GM04503 (cell line): ENCODE results near the gene FAM120B.

ENCODE experiments used
- DNase-seq: peaks from one replicate; pipeline ENCODE4 v3.0.0-alpha.2; 2012; ENCODE audit warnings: low read depth

Gene FAM120B

DNA sequence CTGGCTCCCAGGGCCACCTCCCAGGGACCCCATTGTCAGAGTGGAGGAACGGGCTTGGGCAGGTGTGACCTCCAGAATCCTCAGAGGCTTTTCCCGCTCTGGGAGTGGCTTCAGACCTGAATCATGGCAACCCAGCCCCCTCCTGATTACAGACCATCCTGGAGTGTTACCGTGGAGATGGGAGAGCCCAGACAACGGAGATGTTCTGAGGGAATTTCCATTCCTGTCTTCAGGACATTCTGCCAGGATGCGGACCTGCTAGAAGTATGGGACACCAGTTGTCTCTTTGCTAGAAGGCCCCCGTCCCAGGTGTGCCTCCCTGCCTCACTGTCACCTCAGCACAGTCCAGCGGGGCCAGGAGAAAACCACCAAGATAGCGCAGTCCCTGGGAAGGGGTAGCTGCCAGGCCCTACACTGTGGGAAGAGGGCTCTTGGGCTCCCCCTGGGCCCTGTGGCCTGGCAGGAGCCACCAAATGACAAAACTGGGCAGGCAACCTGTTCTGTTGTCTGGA lies 136.6 kb downstream of the FAM120B start:
- no peak for DNase-seq

DNA sequence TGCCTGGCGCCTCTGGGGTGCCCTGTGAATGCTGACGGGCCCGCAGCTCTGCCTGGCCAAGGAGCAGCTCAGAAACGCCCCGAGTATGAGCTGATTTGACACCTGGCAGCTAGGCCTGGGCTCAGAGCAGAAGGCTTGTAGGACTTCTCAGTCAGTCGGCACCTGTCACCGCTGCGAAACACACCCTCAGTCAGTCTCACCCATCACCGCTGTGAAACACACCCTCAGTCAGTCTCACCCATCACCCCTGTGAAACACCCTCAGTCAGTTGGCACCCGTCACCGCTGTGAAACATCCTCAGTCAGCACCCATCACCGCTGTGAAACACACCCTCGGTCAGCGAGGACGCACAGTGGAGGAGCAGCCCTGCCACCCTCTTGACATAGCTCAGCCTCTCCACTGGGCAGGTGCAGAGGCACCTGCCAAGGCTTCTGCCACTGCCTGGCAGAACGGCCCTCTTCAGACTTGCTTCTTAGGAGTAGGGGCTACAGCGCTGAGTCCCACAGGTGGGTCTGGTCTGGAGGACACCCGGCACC lies 137.6 kb downstream of the FAM120B start:
- DNase-seq, result no peak

DNA sequence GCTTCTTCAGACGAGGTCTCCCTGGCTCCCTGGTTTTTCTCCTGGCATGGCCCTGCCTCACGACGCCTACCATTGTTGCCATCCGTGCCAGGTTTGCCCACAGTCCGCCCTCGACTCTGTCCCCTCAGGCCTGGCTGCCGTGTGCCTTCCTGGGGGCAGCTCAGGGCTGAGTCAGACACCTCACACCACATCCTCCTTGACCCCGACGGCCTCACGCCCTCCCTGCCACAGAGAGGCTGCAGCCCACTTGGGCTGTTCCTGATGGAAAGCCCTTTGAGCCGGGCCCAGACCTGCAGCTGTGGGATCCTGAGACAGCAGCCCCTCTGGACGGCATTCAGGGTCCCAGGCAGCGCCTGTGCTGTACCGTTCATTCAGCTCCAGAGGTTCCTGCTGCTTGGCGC lies 138.3 kb downstream of the FAM120B start:
- no peak for DNase-seq

DNA sequence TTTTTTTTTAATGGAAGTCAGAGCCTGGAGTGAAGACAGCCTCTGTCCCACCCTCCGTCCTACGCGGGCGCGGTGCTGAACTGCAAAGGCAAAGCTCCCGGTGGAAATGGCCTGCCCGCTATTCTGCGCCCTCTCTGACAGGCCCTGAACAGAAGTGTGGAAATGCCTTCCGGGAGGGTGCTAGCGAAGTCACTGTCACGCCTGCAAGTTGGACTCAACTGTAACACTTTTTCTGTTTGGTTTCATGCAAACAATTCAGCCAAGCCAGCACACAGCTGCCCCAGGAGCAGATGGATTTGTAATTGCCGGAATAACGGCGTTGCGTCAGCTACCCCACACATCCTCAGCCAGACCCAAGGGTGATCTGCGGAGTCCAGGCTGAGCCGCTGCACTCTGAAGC lies 138.9 kb downstream of the FAM120B start:
- no peak for DNase-seq

DNA sequence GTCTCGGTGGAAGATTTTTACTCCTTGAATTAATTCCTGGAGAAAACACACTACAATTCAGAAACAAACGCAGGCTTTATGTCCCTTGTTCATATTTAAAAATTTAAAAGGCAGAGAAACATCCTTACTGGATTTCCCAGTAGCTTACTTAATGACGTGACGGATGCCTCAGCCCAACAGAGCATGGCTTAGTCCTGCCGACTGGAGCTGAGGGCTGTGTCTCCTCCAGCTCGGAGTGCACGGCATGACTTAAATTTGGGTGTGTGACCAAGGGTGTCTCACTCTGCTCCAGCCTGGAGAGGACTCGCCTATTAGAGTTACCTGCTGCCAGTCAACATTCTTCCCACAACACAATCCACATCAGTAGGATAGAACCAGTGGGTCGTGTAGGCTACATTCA lies 139.4 kb downstream of the FAM120B start:
- no peak for DNase-seq

DNA sequence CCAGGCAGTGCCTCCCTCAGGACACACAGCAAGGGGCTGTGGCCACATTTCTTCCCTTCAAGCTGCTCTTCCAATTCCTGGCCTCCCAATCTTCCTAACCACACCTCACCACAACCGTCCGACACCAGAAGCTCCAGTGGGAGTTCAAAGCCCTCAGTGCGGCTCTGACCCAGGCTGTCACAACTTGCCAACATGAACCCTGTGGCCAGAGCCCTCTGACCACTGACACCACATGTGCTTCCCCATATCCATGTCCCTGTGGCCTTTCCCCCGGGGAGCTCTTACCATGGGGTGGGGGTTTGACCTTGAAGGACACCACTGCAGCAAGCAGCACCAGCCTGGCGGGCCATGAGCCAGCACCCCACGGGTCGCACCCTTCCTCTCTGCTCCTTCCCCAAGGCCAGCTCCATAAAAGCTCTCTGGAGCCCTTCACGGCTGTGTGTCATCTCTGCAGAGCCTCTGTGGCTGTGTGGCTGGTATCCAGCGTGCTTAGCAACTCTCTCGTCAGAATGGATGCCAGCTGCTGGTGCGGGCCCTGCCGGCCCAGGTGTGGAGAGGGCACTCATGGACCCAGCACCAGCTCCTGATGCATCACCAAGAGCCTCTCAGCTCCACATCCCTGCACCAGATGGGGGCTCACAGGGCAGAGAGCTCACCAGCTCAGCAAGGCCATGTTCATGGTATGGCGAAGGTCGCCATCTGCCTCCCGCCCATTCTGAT lies 140.4 kb downstream of the FAM120B start:
- DNase-seq, result no peak

DNA sequence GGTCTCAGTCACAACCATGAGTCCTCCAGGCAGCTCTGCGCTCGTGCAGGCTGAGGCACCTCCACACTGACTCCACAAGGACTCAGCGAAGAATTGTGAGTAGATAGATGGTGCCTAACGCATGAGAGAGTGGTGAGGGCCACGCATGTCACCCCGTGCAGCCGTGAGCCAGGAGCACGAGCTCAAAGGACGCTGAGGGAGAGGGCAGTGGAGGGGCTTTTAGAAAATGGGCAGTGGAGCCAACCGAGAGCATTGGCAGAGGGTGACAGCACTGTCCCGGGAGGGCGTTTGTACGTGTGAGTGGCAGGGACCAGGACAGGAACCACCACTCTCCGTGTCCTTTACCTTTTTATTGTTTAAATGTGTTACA lies 141.0 kb downstream of the FAM120B start:
- no peak for DNase-seq

DNA sequence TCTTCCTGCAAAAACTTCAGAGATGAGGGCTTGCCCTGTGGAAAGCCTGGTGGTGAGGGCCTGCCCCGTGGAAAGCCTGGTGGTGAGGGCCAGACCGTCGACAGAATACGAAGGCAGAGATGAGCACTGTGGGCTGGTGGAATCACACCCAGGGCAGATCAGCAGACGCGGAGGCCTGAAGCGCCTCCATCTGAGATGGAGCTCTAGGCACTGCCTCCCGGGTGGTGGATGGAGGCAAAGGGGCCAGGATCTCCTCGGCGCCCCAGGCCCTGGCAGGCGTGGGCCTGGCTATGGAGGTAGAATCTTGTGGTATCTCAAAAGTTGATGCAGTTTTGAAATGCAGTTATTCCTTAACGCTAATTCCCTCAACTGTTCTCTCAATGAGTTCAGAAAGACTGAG lies 141.8 kb downstream of the FAM120B start:
- DNase-seq, result no peak

DNA sequence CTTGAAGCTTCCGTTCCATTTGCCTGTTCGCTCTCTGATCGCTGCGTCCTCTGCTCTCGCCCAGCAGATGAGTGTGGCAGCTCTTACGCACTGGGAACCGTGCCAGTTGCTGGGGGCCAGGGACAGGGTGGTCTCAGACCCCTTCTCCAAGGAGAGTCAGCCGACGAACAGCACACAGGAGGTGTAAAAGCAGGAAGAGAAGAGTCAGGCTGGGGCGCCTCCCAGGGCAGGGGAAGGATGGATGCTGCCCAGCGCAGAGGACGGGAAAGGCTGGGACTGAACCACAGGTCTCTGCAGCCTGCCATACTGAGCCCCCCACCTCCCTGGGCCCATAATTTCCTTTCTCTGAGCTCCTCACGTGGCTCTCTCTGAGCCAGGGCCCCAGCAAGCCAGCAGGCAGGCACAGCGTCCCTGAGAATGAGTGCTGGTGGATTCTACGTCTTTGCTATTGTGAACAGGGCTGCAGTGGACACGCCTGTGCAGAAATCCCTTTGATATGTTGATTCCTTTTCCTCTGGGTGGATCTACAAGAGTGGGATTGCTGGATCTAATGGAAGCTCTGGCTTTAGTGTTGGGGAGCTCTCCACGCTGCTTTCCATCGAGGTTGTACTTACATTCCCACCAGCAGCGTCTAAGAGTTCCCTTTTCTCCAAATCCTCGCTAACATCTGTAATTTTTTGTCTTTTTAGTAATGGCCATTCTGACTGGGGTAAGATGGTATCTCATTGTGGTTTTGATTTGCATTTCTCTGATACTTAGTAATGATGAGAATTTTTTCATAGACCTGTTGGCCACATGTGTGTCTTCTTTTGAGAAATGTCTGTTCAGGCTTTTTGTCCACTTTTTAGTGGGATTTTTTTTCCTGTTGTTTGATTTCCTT lies 142.4 kb downstream of the FAM120B start:
- DNase-seq, result no peak

DNA sequence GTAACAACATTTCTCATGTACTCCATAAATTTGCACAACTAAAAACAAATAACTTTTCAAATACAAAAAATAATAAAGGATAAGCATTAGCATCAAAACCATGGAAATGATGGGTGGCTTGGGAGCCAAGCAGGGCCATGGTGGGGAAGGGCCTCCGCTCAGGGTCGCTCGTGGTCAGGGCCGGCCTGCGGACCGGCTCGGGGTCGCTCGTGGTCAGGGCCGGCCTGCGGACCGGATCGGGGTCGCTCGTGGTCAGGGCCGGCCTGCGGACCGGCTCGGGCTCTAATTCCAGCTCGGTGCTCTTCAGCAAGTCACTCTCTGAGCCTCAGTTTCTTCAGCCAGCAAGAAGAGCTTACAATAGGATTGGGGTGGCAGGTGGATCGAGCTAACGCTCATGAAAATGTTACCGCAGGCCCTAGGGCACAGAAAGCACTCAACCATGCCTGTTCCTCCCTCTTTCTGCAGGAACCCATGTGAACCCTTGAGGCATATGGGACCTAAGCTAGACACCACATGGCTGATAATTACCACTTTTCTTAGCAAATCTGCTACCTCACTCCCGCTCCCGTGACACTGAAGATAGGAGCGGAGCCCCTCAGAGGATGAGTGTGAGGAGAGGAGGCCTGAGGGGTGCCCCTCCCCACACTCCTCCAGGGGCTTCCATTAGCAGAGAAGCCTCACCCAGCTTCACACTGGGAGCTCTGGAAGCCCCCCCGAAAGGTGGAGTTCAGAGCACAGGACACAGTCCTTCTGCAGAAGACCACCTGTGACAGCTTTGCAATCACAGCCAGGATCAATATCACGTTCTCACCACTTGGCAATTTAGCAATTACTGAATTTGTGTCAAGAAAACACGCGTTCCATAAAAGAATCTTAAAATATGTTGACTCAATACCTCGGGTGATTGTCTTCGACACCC lies 143.5 kb downstream of the FAM120B start:
- no peak for DNase-seq

DNA sequence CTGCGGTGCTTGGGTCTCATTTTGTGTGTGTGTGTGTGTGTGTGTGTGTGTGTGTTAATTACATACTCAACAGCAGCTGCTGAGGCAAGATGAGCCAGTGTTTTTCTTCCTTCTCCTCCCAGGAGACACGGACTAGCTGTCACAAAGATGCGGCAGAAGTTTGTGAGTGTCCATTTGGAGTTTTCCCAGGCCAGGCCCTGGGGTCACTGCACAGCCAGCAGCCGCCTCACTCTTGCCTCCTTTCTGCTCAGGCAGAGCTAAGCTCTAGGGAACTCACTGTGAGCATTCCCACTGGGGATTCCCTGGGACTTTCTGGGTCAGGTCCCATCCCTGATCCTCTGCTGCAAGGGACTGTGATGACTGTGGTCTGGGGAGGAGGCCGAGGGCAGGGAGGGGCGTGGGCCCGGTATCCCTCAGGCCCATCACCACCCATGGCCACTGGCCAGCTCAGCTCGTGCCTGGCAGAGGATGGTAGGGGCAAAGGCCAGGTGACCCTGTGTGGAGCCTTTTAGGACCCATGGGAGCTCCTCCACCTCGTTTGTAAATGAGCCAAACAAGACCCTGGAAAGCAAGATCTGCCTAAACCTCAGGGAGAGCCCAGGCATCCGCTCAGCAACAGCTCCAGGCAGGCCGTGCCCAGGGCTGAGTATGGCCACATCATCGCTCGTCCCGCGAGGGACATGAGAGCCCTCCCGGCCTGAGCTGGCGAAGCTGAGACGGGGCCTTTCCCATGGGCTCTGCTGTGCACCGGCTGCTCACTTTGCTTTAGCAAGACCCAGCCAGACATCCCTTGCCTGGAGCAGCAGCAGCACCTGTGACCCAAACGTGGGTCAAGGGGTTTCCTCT lies 144.6 kb downstream of the FAM120B start:
- no peak for DNase-seq

DNA sequence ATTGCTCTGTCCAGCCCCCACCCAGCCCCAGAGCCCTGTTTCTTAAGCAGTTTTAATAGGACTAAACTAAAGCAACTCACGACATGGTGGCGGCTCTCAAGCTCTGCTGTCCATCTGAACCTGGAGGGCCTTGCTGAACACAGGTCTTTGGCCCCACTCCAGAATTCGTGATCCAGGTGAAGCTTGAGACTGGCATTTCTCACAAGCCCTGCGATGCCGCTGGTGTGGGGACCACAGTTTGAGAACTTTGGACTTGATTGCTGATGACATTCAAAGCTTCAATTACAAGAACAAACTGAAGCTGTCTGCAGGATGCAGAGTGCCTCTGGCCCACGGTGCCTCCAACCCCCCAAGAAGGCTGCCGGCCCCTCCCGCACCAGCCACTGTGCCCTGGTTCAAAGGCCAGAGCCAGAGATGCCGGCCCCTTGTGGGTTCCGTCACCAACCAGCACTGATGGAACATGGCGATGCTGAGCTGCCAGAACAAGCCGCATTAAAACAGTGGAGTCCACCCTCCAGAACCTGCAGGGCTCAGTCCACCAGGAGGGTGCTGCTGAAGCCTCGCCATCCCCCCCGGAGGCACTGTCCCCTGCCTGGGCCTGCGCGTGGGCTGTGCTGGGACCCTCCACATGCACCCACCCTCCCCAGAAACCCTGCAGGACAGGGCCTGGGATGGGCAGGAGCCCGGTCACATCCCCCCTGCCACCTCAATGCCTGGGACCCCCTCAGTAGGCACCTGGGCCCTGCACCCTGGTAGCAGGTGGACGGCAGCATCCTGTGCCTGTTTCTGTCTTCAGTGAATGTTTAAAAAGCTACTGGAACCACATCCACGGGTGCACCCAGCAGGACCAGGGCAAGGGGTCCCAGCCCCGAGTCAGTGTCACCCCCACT lies 145.4 kb downstream of the FAM120B start:
- DNase-seq, result no peak

DNA sequence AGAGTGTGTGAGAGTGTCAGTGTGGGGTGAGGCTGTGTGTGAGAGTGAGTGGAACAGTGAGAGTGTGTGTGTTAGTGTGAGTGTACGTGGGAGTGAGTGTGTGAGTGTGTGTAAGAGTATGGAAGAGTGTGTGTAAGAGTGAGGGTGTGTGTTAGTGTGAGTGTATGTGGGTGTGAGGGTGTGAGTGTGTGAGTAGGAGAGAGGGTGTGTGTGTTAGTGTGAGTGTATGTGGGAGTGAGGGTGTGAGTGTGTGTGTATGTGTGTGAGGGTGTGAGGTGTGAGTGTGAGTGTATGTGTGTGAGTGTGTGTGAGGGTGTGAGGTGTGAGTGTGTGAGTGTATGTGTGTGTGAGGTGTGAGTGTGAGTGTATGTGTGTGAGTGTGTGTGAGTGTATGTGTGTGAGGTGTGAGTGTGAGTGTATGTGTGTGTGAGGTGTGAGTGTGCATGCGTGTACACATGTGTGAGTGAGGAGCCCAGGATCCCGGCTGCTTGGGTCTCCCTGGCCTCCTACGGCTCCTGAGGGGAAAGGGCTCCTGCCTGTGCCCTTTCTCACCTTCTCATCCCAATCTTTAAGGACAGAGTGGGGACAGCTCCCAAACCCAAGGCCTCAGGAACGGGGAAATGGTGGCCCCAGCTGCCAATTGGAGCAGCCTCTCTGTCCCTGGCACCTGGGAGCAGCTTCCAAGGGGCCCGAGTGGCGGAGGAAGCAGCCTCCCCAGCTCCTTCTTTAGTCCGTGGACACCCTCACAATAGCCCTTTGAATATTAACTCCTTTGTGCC lies 146.4 kb downstream of the FAM120B start:
- no peak for DNase-seq

DNA sequence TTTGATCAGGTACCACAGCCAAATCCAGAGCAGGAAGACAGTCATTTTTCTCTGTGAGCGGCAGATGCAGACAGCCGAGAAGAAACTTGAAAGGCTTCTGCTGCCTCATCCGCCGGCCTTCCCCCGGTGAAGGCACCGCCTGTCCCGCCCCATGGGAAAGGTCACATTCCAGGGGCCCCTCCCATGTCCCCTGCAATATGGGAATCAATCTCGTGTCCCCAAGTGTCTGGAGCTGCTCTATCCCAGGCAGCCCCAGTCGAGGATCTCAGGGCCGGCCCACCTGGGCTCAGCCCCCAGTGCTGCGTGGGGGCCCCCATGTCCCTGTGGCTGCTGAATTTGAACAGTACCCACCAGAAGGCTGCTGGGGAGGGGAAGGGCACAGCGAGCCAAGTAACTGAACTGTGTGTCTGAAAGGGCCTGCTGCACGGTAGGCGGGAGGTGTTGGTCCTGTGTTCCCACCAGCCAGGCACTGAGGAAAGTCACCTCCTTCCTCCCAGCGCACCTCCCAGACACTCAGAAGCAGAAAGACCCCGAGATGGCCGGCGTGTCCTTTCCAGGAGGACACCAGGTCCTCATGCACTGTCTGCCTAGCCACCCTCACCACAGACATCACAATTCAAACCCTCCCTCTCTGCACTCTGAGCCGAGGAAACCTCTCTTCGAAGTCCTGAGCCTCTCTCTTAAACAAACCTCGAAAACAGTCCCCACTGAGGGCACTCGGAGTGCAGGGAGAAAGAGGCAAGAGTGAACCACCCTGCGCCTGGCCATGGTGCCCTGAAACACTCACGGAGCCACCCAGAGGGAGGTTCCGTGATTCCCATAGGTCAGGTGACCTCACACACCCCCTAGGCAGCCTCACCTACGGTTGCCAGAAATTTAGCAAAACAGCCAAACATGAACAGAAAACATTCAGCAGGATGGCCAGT lies 147.3 kb downstream of the FAM120B start:
- DNase-seq, result no peak

DNA sequence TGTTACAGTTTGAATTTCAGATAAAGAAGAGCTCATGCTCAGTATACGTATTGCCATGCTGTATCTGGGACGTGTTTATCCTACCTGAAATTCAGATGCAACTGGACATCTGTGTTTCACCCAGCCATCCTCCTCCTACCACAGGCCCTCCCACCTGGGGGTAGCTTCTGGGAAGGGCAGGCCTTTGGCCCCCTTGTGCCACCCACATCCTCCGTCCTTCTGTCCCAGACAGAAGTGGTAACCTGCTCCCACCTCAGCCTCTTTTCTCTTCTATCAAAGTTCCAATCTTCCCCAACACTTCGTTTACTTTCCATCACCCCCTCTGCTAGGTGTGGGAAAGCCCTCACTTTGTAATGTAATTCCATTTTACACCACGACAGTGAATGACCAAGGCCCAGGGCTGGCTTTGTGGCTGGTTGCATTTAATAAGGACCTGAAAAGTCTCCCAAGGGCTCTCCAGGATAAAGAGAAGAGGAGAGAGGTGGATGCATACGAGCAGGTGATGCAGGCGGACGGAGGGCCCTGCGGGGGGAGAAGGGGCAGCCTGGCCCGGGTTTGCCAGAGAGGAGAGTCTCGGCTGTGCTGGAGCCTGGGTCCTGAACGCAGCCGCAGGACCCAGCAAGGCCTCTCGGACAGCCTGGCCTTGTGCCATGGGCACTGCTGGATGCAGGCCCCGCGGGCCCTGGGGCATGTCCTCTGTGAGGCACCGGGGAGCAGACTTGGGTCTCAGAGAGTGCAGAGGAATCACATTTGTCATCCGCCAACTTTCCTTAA lies 148.1 kb downstream of the FAM120B start:
- no peak for DNase-seq

DNA sequence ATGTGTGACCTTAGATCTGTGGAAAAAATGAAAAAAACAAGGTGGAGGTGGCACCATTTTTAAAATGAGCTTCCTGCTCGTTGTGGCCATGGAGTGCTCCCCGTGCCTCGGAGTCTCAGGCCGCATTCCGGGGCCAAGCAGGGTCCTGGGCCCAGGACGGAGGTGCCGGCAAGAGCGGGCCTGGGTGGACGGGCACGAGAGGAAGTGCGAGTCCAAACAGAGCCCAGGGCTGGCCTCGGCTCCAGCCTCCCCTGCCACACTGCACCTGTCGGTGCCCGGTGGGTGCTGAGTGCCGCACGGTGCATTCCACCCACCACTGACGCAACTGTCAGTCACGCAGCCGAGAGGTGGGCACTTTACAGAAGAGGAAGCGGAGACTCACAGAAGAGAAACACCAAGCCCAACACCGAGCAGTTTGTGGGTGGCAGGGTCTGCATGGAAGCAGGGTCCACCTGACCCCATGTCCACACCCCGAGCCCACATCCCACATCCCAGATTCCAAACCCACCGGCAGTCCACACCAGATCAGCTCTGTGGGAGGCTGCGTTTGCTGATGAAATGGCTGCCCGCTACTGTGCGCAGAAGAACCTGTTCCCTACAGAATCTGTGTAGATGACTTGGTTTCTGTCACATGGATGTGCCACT lies 148.9 kb downstream of the FAM120B start:
- DNase-seq, result no peak

DNA sequence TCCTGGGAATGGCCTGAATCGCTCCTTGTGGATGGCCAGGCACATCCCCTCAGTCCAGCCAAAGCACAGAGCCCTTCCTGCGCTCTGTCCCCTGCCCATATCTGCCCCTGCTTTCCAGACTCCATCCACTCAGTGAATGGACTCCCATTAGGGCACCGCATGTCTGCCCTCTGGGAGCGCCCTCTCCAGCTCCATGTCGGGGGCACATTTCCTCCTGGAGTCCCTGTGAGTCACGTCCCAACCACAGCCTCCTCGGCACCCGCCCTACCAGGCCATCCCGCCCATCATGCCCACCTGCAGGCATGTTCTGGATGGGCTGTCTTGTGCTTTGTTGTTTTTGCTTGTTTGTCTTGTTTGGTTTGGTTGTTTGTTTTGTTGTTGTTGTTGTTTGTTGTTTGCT lies 149.8 kb downstream of the FAM120B start:
- DNase-seq, result no peak
